BLaER1 treated with 17β-estradiol and CSF1 and Interleukin-3, amounts not matched to agents 10 nM and 100 nM (cell line): ENCODE data around the gene ST6GAL2.

Experiments
- H3K27ac ChIP-seq, 11 experiments: shearing (Covaris generic); formaldehyde crosslinking; 2 replicates each; pipeline ENCODE4 v1.8.1; 2022
- H3K27me3 ChIP-seq, 11 experiments: shearing (Covaris generic); formaldehyde crosslinking; 2 replicates each; pipeline ENCODE4 v1.8.1; 2022
- H3K36me3 ChIP-seq, 11 experiments: shearing (Covaris generic); formaldehyde crosslinking; 2 replicates each; pipeline ENCODE4 v1.8.1; 2022
- H3K4me1 ChIP-seq, 10 experiments: shearing (Covaris generic); formaldehyde crosslinking; 2 replicates each; pipeline ENCODE4 v1.8.1; 2022
- H3K4me2 ChIP-seq, 11 experiments: shearing (Covaris generic); formaldehyde crosslinking; 2 replicates each; pipeline ENCODE4 v1.8.1; 2022
- H3K4me3 ChIP-seq, 10 experiments: shearing (Covaris generic); formaldehyde crosslinking; 2 replicates each; pipeline ENCODE4 v1.8.1; 2022
- H3K9ac ChIP-seq, 11 experiments: shearing (Covaris generic); formaldehyde crosslinking; 2 replicates each; pipeline ENCODE4 v1.8.1; 2022
- H3K9me3 ChIP-seq, 11 experiments: shearing (Covaris generic); formaldehyde crosslinking; replicated peaks in 1 of 11; 2 replicates each; pipeline ENCODE4 v1.8.1; 2022
- H4K20me1 ChIP-seq, 11 experiments: shearing (Covaris generic); formaldehyde crosslinking; 2 replicates each; pipeline ENCODE4 v1.8.1; 2022
- Cebpa-rat ChIP-seq, 11 experiments: shearing (Covaris generic); IDR thresholded peaks; 2 replicates each; pipeline ENCODE4 v1.8.1; 2022

ST6GAL2 gene

DNA sequence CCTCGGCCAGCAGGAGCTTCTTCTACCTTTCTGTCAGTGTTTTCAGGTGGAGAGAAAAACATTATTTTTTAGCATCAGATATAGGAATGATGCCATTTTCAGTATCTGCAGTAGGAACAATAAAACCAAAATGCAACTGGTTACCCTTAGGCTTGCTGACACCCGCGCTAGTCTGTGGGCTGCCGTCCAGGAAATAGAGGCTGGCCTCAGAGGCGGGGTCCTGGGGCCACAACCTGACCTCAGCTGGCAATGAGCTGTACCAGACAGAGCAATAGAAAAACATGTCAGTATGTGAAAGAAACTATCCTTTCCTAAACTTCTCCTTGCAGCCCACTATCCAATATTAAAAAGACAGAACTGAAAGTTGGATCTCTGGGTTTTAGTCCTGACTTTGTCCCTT lies 4.6 kb upstream of the ST6GAL2 start:
- 0 out of 22 replicates have a peak overlapping the region, but pooled peaks of 2 of the 11 experiments have one; percentile 7 to 12 for H3K4me2 ChIP-seq

DNA sequence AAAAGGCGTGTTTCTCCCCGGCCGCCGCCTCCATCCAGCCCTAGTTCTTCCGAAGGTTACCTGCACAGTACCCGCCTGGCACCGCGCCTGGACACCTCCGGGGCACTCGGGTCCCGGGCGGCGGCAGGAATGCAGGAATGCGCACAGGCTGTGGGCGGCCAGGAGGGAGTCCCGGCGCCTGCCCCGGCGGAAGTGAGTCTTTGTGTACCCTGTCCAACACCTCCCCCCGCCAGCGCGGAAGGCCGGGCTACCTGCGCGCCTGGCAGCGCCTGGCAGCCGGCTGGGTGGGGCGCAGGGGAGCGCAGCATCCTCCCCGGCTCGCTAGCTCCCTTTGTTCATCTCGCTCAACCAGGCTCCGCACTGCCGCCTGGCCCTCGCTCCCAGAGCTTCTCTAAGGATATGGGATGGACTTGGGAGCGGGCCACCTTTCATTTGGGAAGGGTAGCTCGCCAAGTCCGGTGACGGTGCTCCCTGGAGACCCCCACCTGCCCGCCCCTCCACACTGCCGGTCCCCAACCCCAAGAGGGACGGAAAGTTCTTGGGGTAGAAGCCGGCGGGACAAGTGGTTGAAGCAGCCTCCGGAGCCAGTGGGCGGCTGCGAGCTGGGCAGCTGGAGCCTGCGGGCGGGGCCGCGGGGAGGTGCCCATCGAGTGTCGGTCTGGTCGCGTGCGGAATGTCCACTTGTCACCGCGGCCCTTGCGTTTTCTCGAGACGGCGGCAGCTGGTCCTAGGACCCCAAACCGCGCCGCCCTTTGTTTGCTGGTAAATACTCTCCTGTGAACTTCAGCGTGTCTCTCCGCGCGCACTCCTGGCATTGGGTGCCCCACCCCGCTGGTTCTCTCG lies 1.2 kb upstream of the ST6GAL2 start:
- no peak overlapping the region for H3K4me3 ChIP-seq
- H3K9ac ChIP-seq, result no peak overlapping the region
- no peaks in the 10 kb centered on the region for H3K27me3 ChIP-seq
- H3K4me2 ChIP-seq, result no peak overlapping the region
- peaks cover 0 to 6% (median 3%) of the 10 kb centered on the region in 10 experiments; a peak in 4 of 20 replicates for H3K4me1 ChIP-seq
- peaks cover 20 to 31% (median 27%) of the 10 kb centered on the region in 11 experiments for H3K9me3 ChIP-seq
- H3K27ac ChIP-seq, result no peak overlapping the region
- H3K36me3 ChIP-seq, result no peaks in the 10 kb centered on the region
- no peaks in the 10 kb centered on the region for H4K20me1 ChIP-seq
- TF ChIP-seq Cebpa-rat (IDR thresholded peaks at IDR 0.05), result no peak

More for the DNA sequence above, 4.6 kb upstream of the ST6GAL2 start:
- peaks cover 0 to 6% (median 3%) of the 10 kb centered on the region in 10 experiments; a peak in 4 of 20 replicates for H3K4me1 ChIP-seq
- H3K4me3 ChIP-seq, result no peak overlapping the region
- no peak overlapping the region for H3K9ac ChIP-seq
- H4K20me1 ChIP-seq, result no peaks in the 10 kb centered on the region
- peaks cover 20 to 25% (median 23%) of the 10 kb centered on the region in 11 experiments for H3K9me3 ChIP-seq
- TF ChIP-seq Cebpa-rat (IDR thresholded peaks at IDR 0.05), result no peak
- no peak overlapping the region for H3K27ac ChIP-seq
- no peaks in the 10 kb centered on the region for H3K27me3 ChIP-seq
- H3K36me3 ChIP-seq, result no peaks in the 10 kb centered on the region

GRCh38 chr2:106885329-106885728 lies 638 bp downstream of the ST6GAL2 start:
- no peaks in the 10 kb centered on the region for H4K20me1 ChIP-seq
- H3K9ac ChIP-seq, result no peak overlapping the region
- peaks cover 20 to 31% (median 27%) of the 10 kb centered on the region in 11 experiments for H3K9me3 ChIP-seq
- no peaks in the 10 kb centered on the region for H3K36me3 ChIP-seq
- no peak overlapping the region for H3K4me2 ChIP-seq
- H3K27me3 ChIP-seq, result no peaks in the 10 kb centered on the region
- TF ChIP-seq Cebpa-rat (IDR thresholded peaks at IDR 0.05), result no peak
- H3K4me1 ChIP-seq, result peaks cover 0 to 6% (median 0%) of the 10 kb centered on the region in 10 experiments; a peak in 3 of 20 replicates
- no peak overlapping the region for H3K4me3 ChIP-seq
- H3K27ac ChIP-seq, result no peak overlapping the region

GRCh38 chr2:106882673-106883072 lies 3.3 kb downstream of the ST6GAL2 start:
- Histone ChIP-seq H3K27ac (no peak overlapping the region), H3K36me3 (no peaks in the 10 kb centered on the region), H3K4me2 (no peak overlapping the region), H3K4me3 (no peak overlapping the region), H4K20me1 (no peaks in the 10 kb centered on the region), H3K9me3 (peaks cover 20 to 27% (median 24%) of the 10 kb centered on the region in 11 experiments), H3K27me3 (no peaks in the 10 kb centered on the region), H3K4me1 (no peaks in the 10 kb centered on the region), H3K9ac (no peak overlapping the region)
- no peak for TF ChIP-seq Cebpa-rat (IDR thresholded peaks at IDR 0.05)

GRCh38 chr2:106878206-106878605 lies 7.8 kb downstream of the ST6GAL2 start:
- no peak overlapping the region for H3K27ac ChIP-seq
- H3K36me3 ChIP-seq, result no peaks in the 10 kb centered on the region
- no peak overlapping the region for H3K9ac ChIP-seq
- H3K4me2 ChIP-seq, result no peak overlapping the region
- H4K20me1 ChIP-seq, result no peaks in the 10 kb centered on the region
- no peaks in the 10 kb centered on the region for H3K9me3 ChIP-seq
- TF ChIP-seq Cebpa-rat (IDR thresholded peaks at IDR 0.05), result no peak
- no peaks in the 10 kb centered on the region for H3K27me3 ChIP-seq
- no peaks in the 10 kb centered on the region for H3K4me1 ChIP-seq
- H3K4me3 ChIP-seq, result no peak overlapping the region

DNA sequence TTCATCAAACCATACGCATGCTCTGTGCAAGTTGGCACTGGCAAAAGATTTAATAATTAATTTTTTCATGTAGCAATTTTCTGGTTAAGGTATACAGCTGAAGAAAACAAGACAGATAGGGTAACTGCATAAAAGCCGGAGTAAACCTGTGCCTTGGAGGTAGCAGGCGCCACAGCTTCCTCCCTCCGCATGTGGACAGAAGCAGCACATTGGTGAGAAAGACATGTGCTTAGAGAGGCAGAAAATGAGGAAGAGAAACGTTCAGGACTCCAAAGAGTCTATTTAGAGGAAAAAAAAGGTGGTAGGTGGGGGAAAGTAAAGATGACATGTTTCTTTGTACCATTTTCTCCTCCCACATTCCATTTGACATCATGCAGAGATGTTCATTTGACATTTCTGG lies 9.3 kb downstream of the ST6GAL2 start:
- Histone ChIP-seq H3K4me1 (no peaks in the 10 kb centered on the region), H3K27ac (no peak overlapping the region), H3K4me3 (no peak overlapping the region), H3K36me3 (no peaks in the 10 kb centered on the region), H3K9ac (no peak overlapping the region), H3K9me3 (no peaks in the 10 kb centered on the region), H4K20me1 (no peaks in the 10 kb centered on the region), H3K4me2 (no peak overlapping the region), H3K27me3 (no peaks in the 10 kb centered on the region)
- no peak for TF ChIP-seq Cebpa-rat (IDR thresholded peaks at IDR 0.05)

DNA sequence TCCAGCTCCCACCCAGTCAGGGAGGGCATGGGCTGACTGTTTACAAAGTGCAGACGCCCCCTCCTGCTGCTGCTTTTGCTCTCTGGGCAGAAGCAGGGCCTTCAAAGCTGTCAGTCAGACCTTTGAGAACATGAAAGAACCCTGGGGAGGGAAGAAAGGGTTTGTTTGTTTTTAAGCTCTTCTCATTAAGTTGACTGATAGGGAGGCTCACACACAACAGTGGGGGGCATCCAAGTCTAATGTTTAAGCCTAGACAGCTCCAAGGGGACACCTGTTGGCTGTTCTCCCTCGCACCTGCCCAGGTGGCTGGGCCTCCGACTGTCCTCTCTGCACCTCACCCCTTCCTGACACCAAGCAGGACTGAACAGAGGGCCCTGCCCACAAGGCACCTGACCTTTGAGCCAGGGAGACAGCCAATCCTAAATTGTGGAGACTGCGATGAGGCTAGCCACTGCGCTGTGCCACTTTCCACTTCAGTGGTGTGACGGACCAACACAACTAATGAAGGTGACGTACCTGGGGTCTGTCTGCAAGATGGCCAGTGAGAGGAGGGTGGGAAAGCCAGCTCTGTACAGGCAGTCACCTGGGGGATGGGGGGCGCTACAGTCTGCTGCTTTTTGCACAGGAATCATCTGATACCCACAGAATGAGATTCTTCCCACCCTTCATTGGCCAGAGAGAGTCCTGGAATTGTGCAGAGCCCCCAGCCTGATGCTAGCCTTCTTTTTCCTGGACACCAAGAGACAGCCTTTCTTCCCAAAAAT lies 16.3 kb downstream of the ST6GAL2 start:
- Histone ChIP-seq H3K4me3 (no peak overlapping the region), H3K9me3 (no peaks in the 10 kb centered on the region), H3K27me3 (no peaks in the 10 kb centered on the region), H3K4me2 (no peak overlapping the region), H3K36me3 (no peaks in the 10 kb centered on the region), H3K27ac (no peak overlapping the region), H3K9ac (no peak overlapping the region), H3K4me1 (no peaks in the 10 kb centered on the region), H4K20me1 (no peaks in the 10 kb centered on the region)
- TF ChIP-seq Cebpa-rat (IDR thresholded peaks at IDR 0.05), result no peak

- no peak for TF ChIP-seq Cebpa-rat (IDR thresholded peaks at IDR 0.05)
These were observed 17.7 kb downstream of the ST6GAL2 start for GRCh38 chr2:106868275-106868674.

GRCh38 chr2:106867196-106867953 lies 18.6 kb downstream of the ST6GAL2 start:
- no peaks in the 10 kb centered on the region for H4K20me1 ChIP-seq
- H3K4me2 ChIP-seq, result no peak overlapping the region
- no peaks in the 10 kb centered on the region for H3K27me3 ChIP-seq
- H3K4me1 ChIP-seq, result no peaks in the 10 kb centered on the region
- TF ChIP-seq Cebpa-rat (IDR thresholded peaks at IDR 0.05), result no peak
- no peaks in the 10 kb centered on the region for H3K36me3 ChIP-seq
- H3K27ac ChIP-seq, result no peak overlapping the region
- no peaks in the 10 kb centered on the region for H3K9me3 ChIP-seq
- no peak overlapping the region for H3K4me3 ChIP-seq
- no peak overlapping the region for H3K9ac ChIP-seq

More at GRCh38 chr2:106868275-106868674, 17.7 kb downstream of the ST6GAL2 start:
- Histone ChIP-seq H3K27ac (no peak overlapping the region), H3K4me1 (no peaks in the 10 kb centered on the region), H3K36me3 (no peaks in the 10 kb centered on the region), H3K4me2 (no peak overlapping the region), H3K27me3 (no peaks in the 10 kb centered on the region), H3K9me3 (no peaks in the 10 kb centered on the region), H3K9ac (no peak overlapping the region), H4K20me1 (no peaks in the 10 kb centered on the region), H3K4me3 (no peak overlapping the region)
